GM23248 (cell line): Measurements from ENCODE around the gene HOXB6.

Experiments
- EZH2 ChIP-seq: fragments of 200-600 bp; sonication (generic); IDR thresholded peaks from 2 replicates; pipeline ENCODE4 v1.6.1; 2018; ENCODE audit warnings: antibody characterized with exemption, mild to moderate bottlenecking; ENCODE audit not compliant: insufficient read depth, poor library complexity, severe bottlenecking
- EZH2phosphoT487 ChIP-seq: fragments of 200-600 bp; sonication (generic); IDR thresholded peaks from 2 replicates; pipeline ENCODE4 v1.6.1; 2018; ENCODE audit warnings: antibody characterized with exemption, moderate library complexity, mild to moderate bottlenecking, low read depth; ENCODE audit not compliant: insufficient read depth

DNA sequence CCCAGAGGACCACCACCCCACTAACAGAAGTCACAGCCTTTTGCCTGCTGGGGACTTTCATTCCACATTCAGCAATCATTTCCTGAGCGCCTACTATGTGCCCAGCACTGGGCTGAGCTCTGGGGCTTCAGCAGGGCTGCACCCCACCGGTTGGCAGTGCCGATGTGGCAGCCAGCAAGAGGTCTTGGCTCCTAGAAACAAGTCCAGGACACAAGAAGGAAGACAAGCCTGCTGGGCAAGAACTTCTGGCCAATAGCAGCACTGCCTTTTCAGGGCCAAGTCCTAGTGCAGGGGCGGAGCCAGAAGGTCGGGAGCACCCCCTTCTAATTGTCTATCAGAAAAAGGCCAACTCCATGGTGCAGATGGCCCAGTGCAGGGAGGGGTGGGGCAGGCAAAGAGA, 34.4 kb upstream of the HOXB6 start:
- TF ChIP-seq EZH2, result no peak
- TF ChIP-seq EZH2phosphoT487, result no peak
